GM12891 (cell line): Measurements from ENCODE around the gene RFXANK.

Experiments
- DNase-seq: peaks from one replicate; pipeline ENCODE4 v3.0.0; 2011; ENCODE audit warnings: low spot score; ENCODE audit not compliant: insufficient read length
- FAIRE-seq: peaks from 2 replicates; lab custom pipeline; 2011; peaks lifted over from hg19 to GRCh38; lab: Jason Lieb, UNC
- PAX5 ChIP-seq: IDR thresholded peaks from 2 replicates; pipeline ENCODE4 v1.6.1; 2011; ENCODE audit warnings: low read length, moderate library complexity, mild to moderate bottlenecking; ENCODE audit not compliant: insufficient read depth, severe bottlenecking
- POLR2A ChIP-seq: IDR thresholded peaks from 2 replicates; pipeline ENCODE4 v1.6.1; 2011; ENCODE audit warnings: low read depth, low read length, control low read depth
- POLR2AphosphoS5 ChIP-seq: IDR thresholded peaks from 2 replicates; pipeline ENCODE4 v1.6.1; 2011; ENCODE audit warnings: low read depth, low read length, control low read depth
- POU2F2 ChIP-seq: IDR thresholded peaks from 2 replicates; pipeline ENCODE4 v1.6.1; 2011; ENCODE audit warnings: low read depth, mild to moderate bottlenecking, control low read depth, low read length, moderate library complexity
- SPI1 ChIP-seq: IDR thresholded peaks from 2 replicates; pipeline ENCODE4 v1.6.1; 2011; ENCODE audit warnings: low read depth, low read length, control low read depth
- TAF1 ChIP-seq: IDR thresholded peaks from 2 replicates; pipeline ENCODE4 v1.6.1; 2011; ENCODE audit warnings: low read depth, low read length, control low read depth

The RFXANK gene

DNA sequence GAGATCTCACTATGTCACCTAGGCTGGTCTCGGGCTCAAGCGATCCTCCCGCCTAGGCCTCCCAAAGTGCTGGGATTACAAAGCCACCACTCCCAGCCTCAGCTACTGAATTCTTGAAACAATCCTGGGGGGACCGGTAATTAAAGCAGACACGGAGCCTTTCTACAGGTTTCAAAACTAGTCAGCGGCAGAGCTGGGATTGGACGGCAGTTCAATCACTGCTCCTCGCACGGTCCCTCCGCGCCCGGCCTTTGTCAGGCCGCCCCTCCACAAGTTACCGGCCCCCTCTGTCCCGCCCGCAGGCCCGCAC is 335 bp upstream of the RFXANK start:
- TF ChIP-seq POLR2AphosphoS5 = no peak
- no peak for TF ChIP-seq POLR2A
- TF ChIP-seq POU2F2 = no peak
- no peak for TF ChIP-seq TAF1
- TF ChIP-seq SPI1 = no peak
- no peak for TF ChIP-seq PAX5
- FAIRE-seq (no peak), DNase-seq (no peak)

DNA sequence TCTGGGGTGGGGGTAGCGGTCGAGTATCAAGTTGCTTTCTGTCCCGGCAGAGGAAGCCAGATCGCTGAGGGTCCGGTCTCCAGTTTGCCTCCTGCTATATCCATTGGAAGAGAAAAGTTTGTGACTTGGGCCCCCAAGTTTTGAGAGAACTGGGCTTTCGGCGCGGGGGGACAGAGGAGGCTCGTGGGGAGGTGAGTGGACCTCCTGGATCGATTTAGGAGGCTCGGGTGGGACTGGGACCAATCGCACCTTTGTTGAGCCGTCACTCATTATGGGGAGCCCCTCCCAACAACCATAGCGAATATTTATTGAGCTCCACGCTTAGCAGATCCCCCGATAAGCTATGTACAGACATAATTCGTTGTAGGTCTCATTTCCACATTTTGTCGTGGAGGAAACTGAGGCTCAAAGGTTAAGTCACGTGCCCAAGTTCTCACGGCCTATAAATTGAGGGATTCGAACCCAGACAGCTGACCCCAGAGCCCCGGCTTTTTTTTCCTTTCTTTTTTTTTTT is 909 bp downstream of the RFXANK start:
- FAIRE-seq (no peak), DNase-seq (no peak)
- TF ChIP-seq SPI1 (no peak), POLR2AphosphoS5 (no peak), TAF1 (0 out of 2 replicates have a peak, but pooled peaks have one; percentile 32), POLR2A (peak; percentile 51; the same call in 1 of the 2 replicates), PAX5 (no peak), POU2F2 (no peak)

DNA sequence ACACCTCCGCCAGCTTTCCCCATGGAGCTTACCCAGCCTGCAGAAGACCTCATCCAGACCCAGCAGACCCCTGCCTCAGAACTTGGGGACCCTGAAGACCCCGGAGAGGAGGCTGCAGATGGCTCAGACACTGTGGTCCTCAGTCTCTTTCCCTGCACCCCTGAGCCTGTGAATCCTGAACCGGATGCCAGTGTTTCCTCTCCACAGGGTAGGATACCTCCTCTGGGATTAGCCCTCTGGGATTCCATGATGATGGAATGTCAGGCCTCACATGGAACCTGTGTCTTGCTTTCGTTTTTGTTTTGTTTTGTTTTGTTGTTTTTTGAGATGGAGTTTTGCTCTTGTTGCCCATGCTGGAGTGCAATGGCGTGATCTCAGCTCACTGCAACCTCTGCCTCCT is 1.9 kb downstream of the RFXANK start:
- no peak for TF ChIP-seq PAX5
- no peak for TF ChIP-seq POLR2A
- TF ChIP-seq POU2F2 = no peak
- no peak for TF ChIP-seq POLR2AphosphoS5
- no peak for TF ChIP-seq TAF1
- TF ChIP-seq SPI1 = no peak
- DNase-seq (no peak), FAIRE-seq (no peak)

DNA sequence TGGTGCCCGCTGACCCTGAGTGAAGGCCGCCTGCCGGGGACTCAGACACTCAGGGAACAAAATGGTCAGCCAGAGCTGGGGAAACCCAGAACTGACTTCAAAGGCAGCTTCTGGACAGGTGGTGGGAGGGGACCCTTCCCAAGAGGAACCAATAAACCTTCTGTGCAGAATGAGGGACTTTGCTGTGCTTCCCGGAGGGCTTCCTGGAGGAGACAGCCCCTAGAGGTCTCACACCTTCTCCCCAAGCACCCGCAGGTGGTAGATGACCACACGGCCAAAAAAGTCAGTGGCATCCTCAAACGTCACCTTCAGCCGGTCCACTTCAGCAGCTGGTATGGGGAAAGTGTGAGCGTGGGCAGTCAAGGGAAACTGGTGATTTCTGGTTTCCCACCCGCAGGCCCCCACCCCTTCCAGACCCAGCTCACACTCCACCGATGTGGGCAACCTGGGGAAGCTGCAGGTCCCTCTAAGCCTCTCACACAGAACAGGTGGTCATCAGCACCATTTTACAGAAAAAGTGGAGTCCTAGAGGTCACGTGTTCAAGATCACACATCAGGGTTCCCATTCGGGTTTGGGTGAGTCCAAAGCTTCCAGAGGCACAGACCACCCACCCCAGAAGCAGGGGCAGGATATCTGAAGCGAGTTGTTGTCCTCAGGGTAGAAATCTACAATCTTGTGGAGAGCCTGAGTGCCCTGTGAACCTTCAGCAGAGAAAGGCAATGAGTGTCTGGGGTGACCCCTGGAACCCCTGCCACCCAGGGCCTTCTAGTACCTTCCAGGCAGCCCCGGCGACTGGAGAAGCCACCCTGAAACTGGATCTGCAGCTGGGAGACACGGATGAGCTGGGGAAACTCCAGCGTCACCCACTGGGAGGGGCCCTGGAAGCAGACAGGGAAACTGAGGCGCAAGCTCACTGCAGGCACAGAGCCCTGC is 9.9 kb downstream of the RFXANK start:
- FAIRE-seq (no peak), DNase-seq (no peak)
- TF ChIP-seq POLR2AphosphoS5 (no peak), POU2F2 (no peak), POLR2A (no peak), SPI1 (no peak), TAF1 (no peak), PAX5 (no peak)

DNA sequence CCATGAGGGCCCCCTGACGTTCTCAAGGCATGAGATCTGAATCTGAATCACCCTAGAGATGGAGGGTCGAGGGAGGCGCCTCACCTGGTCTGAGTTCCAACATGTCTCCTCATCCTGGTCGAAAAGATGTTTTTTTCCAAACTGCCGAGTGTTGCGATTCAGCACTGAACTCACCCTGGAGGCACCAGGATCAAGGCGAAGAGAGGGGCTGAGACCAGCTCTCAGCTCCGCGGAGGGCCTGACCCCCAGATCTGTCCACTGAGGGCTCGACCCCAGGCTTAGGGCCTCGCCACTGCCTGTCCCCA is 10.6 kb downstream of the RFXANK start:
- no peak for DNase-seq
- peak; percentile 61 for FAIRE-seq

DNA sequence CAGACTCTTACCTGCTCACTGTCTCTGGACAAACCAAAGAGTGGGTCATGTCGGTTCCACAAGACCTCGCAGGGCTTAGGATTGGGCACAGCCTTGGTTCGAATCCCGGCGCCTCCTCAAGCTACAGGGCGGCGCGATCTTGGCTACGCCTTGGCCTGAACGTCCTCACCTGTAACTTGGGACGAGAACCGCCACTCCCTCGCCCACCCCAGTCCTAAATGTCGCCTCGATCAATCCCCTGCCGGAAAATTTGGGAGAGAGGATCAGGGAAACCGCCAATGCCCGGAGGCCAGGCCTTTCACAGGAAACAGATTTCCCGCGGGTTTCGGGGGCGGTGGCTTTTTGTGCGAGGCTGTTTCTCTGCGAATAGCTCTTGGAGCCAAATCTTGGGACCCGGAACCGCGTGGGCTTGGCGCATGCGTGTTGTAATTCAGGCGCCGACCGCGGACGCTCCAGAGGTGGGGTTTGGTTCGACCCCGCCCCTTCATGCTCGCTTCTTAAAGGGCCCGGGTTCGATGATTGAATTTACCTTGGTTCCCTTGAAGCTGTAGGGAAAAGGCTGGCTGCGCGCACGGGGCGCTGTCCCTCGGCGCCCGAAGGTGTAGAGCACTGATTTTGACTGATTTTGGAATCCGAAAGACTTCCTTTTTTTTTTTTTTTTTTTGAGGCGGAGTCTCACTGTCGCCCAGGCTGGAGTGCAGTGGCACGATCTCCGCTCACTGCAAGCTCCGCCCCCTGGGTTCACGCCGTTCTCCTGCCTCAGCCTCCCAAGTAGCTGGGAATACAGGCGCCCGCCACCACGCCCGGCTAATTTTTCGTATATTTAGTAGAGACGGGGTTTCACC is 11.2 kb downstream of the RFXANK start, which contains the start of gene NR2C2AP:
Gene NR2C2AP (minus strand): TSS at position 403 of the 845 bp plus-strand sequence. CDS start 354 bp downstream, at position 49.
- FAIRE-seq (peak; percentile 90), DNase-seq (peak; percentile 98)
- peak; percentile 59 for TF ChIP-seq POLR2A
- TF ChIP-seq PAX5 = no peak

More for the DNA sequence above, 10.6 kb downstream of the RFXANK start:
- TF ChIP-seq SPI1 = no peak
- TF ChIP-seq POLR2A = no peak
- TF ChIP-seq POLR2AphosphoS5 = no peak
- no peak for TF ChIP-seq PAX5
- no peak for TF ChIP-seq TAF1
- no peak for TF ChIP-seq POU2F2

DNA sequence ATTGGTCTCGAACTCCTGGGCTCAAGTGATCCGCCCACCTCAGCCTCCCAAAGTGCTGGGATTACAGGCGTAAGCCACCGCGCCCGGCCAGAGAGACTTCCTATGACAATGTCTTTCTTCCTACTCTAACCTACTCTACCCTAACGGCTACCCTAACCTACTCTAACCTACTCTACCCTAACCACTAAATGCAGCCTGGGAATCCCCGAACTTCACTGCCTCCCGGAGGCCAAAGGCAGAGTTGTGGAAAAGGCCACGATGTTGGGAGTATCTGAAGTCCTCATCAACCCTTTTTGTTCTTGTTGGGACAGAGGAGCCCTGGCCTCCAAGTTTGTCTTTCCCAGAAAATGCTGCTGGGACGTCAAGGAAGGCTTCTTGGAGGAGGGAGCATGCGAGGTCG is 12.1 kb downstream of the RFXANK start:
- FAIRE-seq = no peak
- no peak for TF ChIP-seq POLR2AphosphoS5
- no peak for TF ChIP-seq POU2F2
- TF ChIP-seq TAF1 = no peak
- no peak for TF ChIP-seq SPI1
- TF ChIP-seq POLR2A = no peak
- TF ChIP-seq PAX5 = no peak
- DNase-seq = no peak

DNA sequence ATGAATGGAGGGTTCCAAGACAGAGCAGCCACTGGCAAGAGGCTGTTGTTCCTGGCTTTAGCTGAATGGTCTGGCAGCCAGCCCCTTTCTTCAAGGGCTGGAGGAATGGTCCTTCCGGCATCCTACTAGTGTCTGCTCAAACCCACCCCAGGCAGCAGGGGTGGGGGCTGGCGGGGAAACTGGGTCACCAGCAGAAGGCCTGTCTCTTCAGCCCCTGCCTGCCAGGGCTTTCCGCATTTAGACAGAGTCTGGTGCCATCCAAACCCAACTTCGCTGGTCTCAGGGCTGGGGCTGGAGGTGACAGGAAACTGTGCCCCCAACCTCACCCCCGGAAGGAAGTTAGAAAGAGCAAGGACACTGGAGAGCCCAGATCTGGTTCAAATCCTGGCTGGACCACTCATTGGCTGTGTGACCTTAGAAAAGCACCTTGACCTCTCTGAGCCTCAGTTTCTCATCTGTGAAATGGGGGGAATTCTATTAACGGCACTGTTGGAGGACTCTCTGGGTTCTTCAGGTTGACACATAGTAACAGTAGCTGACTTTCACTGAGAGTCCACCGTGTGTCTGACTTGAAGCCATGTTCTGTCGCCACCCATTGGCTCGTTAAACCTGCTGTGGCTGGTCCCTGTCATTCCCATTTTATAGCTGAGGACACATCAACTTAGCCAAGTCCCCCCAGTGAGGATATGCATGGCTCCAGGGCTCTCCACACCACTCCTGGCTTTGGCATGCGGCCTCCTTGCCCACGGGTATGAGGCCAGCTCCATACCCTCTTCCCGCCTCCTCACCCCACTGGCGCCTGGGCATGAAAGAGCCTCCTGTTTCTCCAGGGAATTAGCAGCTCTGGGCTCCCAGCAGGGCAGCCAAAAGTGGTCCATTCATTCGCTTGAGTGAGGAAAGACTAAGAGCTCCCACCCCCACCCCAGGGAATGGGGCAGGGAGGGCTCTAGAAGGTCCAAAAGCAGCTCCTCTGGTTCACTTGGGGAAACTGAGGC is 13.7 kb downstream of the RFXANK start:
- TF ChIP-seq POLR2A = no peak
- TF ChIP-seq POU2F2 = no peak
- no peak for TF ChIP-seq SPI1
- TF ChIP-seq POLR2AphosphoS5 = no peak
- no peak for TF ChIP-seq PAX5
- TF ChIP-seq TAF1 = no peak
- FAIRE-seq = no peak
- no peak for DNase-seq
